Measurements from ENCODE around the gene CGB2.
"Not testable (repeated sequence)": the region's sequence is repeated elsewhere in the genome, so short reads cannot be mapped to it uniquely, and the experiment has no call there.

GRCh38 chr19:49056902-49057596 is 25.4 kb downstream of the CGB2 start:
- not testable (repeated sequence) for TF ChIP-seq CTCF, POLR2AphosphoS5, EP300, POLR2A (IDR thresholded peaks at IDR 0.05)

All from upper lobe of left lung (tissue), 4 donors.